GM12878 (cell line): ENCODE data around the gene CDCA8. TPM values are rescaled to one million over a fixed set of nuclear protein-coding genes. Genes with fewer than 3 reads are reported as not detected.

Experiments used
- ATAC-seq: fragments of 200-7000 bp; cut with Tn5 transposase; 3 replicates; pipeline ENCODE4 v1.9.1; 2020; ENCODE audit warnings: mild to moderate bottlenecking, moderate library complexity
- BruUV-seq: library from RNA; stranded (reverse); fragments of 400-500 nt; replicated peaks from 2 replicates; lab custom pipeline; 2021; lab: Mats Ljungman, UMichigan
- CTCF ChIA-PET: fragments of 300-600 bp; sonication (Branson Sonifier 250); formaldehyde crosslinking; extraction: SDS; loops from one replicate; lab custom pipeline; 2021; ENCODE audit warnings: inconsistent platforms; lab: Yijun Ruan, JAX
- POLR2A ChIA-PET: fragments of 350-600 bp; formaldehyde crosslinking; extraction: SDS; loops from one replicate; lab custom pipeline; 2021; ENCODE audit warnings: inconsistent platforms; lab: Charles Lee
- RAD21 ChIA-PET: fragments of 300-600 bp; sonication (Branson Sonifier 250); formaldehyde crosslinking; loops from one replicate; lab custom pipeline; 2023; ENCODE audit warnings: antibody characterized with exemption; ENCODE audit not compliant: unreplicated experiment; lab: Charles Lee
- SMC1A ChIA-PET: fragments of 300-600 bp; sonication (Branson Sonifier 250); formaldehyde crosslinking; loops from one replicate; lab custom pipeline; 2023; ENCODE audit not compliant: unreplicated experiment, uncharacterized antibody; lab: Charles Lee
- DNase-seq: peaks from one replicate; pipeline ENCODE4 v3.0.0-alpha.2; 2011; ENCODE audit warnings: low read depth, low spot score
- FAIRE-seq: peaks from 3 replicates; lab custom pipeline; 2011; peaks lifted over from hg19 to GRCh38; lab: Jason Lieb, UNC
- H2AFZ ChIP-seq: 2 replicates; pipeline ENCODE4 v1.6.0; 2011; ENCODE audit warnings: low read depth, low read length, control low read depth; ENCODE audit not compliant: control insufficient read depth
- H3K27ac ChIP-seq: 2 replicates; pipeline ENCODE4 v1.5.1; 2011; ENCODE audit warnings: control low read depth; ENCODE audit not compliant: control insufficient read depth, insufficient read depth
- H3K27me3 ChIP-seq, 2 experiments: replicated peaks in 1 of 2; 2 replicates each; pipeline versions ENCODE4 v1.6.0 to v1.6.1; 2011; ENCODE audit warnings: low read length in 1 of 2; ENCODE audit not compliant: control insufficient read depth in 2 of 2, insufficient read depth in 2 of 2
- H3K36me3 ChIP-seq, 2 experiments: 2 replicates each; pipeline ENCODE4 v1.5.1; 2011; ENCODE audit warnings: low read length in 1 of 2; ENCODE audit not compliant: control insufficient read depth in 2 of 2, insufficient read depth in 2 of 2
- H3K4me1 ChIP-seq: 2 replicates; pipeline ENCODE4 v1.6.1; 2011; ENCODE audit warnings: mild to moderate bottlenecking, low read length, moderate library complexity, mixed read lengths; ENCODE audit not compliant: control insufficient read depth, insufficient read depth
- H3K4me2 ChIP-seq: 2 replicates; pipeline ENCODE4 v1.6.0; 2011; ENCODE audit warnings: control low read depth; ENCODE audit not compliant: control insufficient read depth, insufficient read depth
- H3K4me3 ChIP-seq: fragments of 200-600 bp; sonication (generic); 2 replicates; pipeline ENCODE4 v1.5.1; 2016
- H3K79me2 ChIP-seq: 2 replicates; pipeline ENCODE4 v1.6.0; 2011; ENCODE audit warnings: low read length; ENCODE audit not compliant: control insufficient read depth, insufficient read depth
- H3K9ac ChIP-seq: 2 replicates; pipeline ENCODE4 v1.8.0; 2011; ENCODE audit warnings: low read length, control low read depth, mixed read lengths; ENCODE audit not compliant: control insufficient read depth, insufficient read depth
- H3K9me3 ChIP-seq: replicated peaks from 3 replicates; pipeline ENCODE4 v1.5.1; 2011; ENCODE audit warnings: mild to moderate bottlenecking, low read length; ENCODE audit not compliant: control insufficient read depth, insufficient read depth
- H4K20me1 ChIP-seq: 2 replicates; pipeline ENCODE4 v1.6.0; 2011; ENCODE audit not compliant: control insufficient read depth, insufficient read depth
- CBX3 ChIP-seq: fragments of 200-600 bp; sonication (generic); IDR thresholded peaks from 2 replicates; pipeline ENCODE4 v1.6.1; 2016; ENCODE audit warnings: low read depth, borderline replicate concordance
- CEBPB ChIP-seq, 2 experiments: fragments of 150-350 bp in 1 of 2; IDR thresholded peaks; 2 replicates each; pipeline ENCODE4 v1.6.1; 2012 to 2014; ENCODE audit warnings: low read depth in 2 of 2, low read length in 2 of 2, borderline replicate concordance in 1 of 2, inconsistent platforms in 1 of 2
- KLF5 ChIP-seq: fragments of 450-650 bp; IDR thresholded peaks from 2 replicates; pipeline ENCODE4 v1.6.1; 2014; ENCODE audit warnings: mild to moderate bottlenecking; ENCODE audit not compliant: partially characterized antibody
- LARP7 ChIP-seq: fragments of 450-650 bp; IDR thresholded peaks from 2 replicates; pipeline ENCODE4 v1.6.1; 2017; ENCODE audit warnings: mild to moderate bottlenecking
- NBN ChIP-seq: fragments of 450-650 bp; IDR thresholded peaks from 2 replicates; pipeline ENCODE4 v1.6.1; 2016
- NFYA ChIP-seq: IDR thresholded peaks from 2 replicates; pipeline ENCODE4 v1.6.1; 2011; ENCODE audit warnings: low read depth, mild to moderate bottlenecking, low read length, improper control_type of control experiment, borderline replicate concordance
- NR2C2 ChIP-seq: IDR thresholded peaks from 2 replicates; pipeline ENCODE4 v1.6.1; 2011; ENCODE audit warnings: borderline replicate concordance, low read depth; ENCODE audit not compliant: control insufficient read depth, insufficient read length
- RB1 ChIP-seq: fragments of 450-650 bp; formaldehyde crosslinking; IDR thresholded peaks from 2 replicates; pipeline ENCODE4 v1.6.1; 2017; ENCODE audit warnings: mild to moderate bottlenecking, borderline replicate concordance
- RELA ChIP-seq: fragments of 450-650 bp; IDR thresholded peaks from 2 replicates; pipeline ENCODE4 v1.8.0; 2014; ENCODE audit warnings: borderline replicate concordance; ENCODE audit not compliant: partially characterized antibody
- SIX5 ChIP-seq: IDR thresholded peaks from 2 replicates; pipeline ENCODE4 v1.6.1; 2011; ENCODE audit warnings: mild to moderate bottlenecking, low read depth, low read length, moderate library complexity; ENCODE audit not compliant: severe bottlenecking
- SUZ12 ChIP-seq: fragments of 200-600 bp; sonication (generic); IDR thresholded peaks from one replicate; pipeline ENCODE4 v1.6.1; 2018; ENCODE audit warnings: antibody characterized with exemption, mild to moderate bottlenecking; ENCODE audit not compliant: unreplicated experiment
- TCF12 ChIP-seq: IDR thresholded peaks from 2 replicates; pipeline ENCODE4 v1.6.1; 2011; ENCODE audit warnings: low read depth, mild to moderate bottlenecking, low read length
- TCF7 ChIP-seq: IDR thresholded peaks from 2 replicates; pipeline ENCODE4 v1.6.1; 2014; ENCODE audit warnings: antibody characterized with exemption, borderline replicate concordance
- WRNIP1 ChIP-seq: IDR thresholded peaks from 2 replicates; pipeline ENCODE4 v1.6.1; 2011; ENCODE audit warnings: low read depth, low read length, improper control_type of control experiment, borderline replicate concordance
- ZNF24 ChIP-seq: fragments of 450-650 bp; IDR thresholded peaks from 2 replicates; pipeline ENCODE4 v1.6.1; 2017; ENCODE audit warnings: antibody characterized with exemption, mild to moderate bottlenecking
- ZNF274 ChIP-seq: IDR thresholded peaks from one replicate; pipeline ENCODE4 v1.8.0; 2011; ENCODE audit not compliant: insufficient read length, insufficient read depth
- ZNF622 ChIP-seq: fragments of 450-650 bp; IDR thresholded peaks from 2 replicates; pipeline ENCODE4 v1.6.1; 2017; ENCODE audit warnings: mild to moderate bottlenecking, inconsistent platforms
- ZZZ3 ChIP-seq: IDR thresholded peaks from 2 replicates; pipeline ENCODE4 v1.6.1; 2011; ENCODE audit warnings: low read depth; ENCODE audit not compliant: control insufficient read depth, insufficient read length
- WGBS: methylation state at CpG from one replicate; pipeline ENCODE4 v1.1.6; 2016; ENCODE audit warnings: low lambda C conversion rate; ENCODE audit not compliant: insufficient replicate concordance, insufficient coverage; ENCODE audit errors: missing lambda C conversion rate; 5-methylcytosine and 5-hydroxymethylcytosine counted together
- in situ Hi-C: fragments of 300-500 bp; cut with MboI; formaldehyde crosslinking; loops from 9 replicates; pipeline ENCODE4 v1.14.3; 2018; ENCODE audit warnings: mixed read lengths
- intact Hi-C: fragments of 100-400 bp; cut with micrococcal nuclease; formaldehyde crosslinking; loops from one replicate; pipeline ENCODE4 v1.14.2; 2022; ENCODE audit not compliant: unreplicated experiment
- polyA plus RNA-seq, 11 experiments: library from polyadenylated mRNA; depleted of rRNA in 4 of 11; unstranded in 6 of 11; stranded (reverse) in 5 of 11; fragments of >200 nt; fragmentation: Nextera tagmentation in 4 of 11; fragmentation: Illumina TruSeq in 1 of 11; extraction: Ambion mirVana in 4 of 11; extraction: Trizol in 1 of 11; gene quantifications; 1 replicate in 1 of 11; 2 replicates in 10 of 11; pipeline versions ENCODE4 v1.2.1 to v1.2.3, GENCODE V29; 2011 to 2016; ENCODE audit warnings: inconsistent platforms in 2 of 11, missing spikeins in 2 of 11, low read depth in 1 of 11
- total RNA-seq, 4 experiments: library from RNA; depleted of rRNA in 3 of 4; stranded (reverse); fragments of >200 nt in 3 of 4; fragmentation: Illumina TruSeq in 1 of 4; extraction: Trizol in 1 of 4; gene quantifications; 2 replicates each; pipeline versions ENCODE4 v1.2.1 to v1.2.3, GENCODE V29; 2013 to 2021
- TF ChIP-seq, protein P1 (sequence below): fragments of 450-650 bp; IDR thresholded peaks from 2 replicates; pipeline ENCODE4 v1.6.1; 2017; ENCODE audit warnings: low read depth, mild to moderate bottlenecking, moderate library complexity

Gene CDCA8
- total and polyA plus RNA-seq, 10 of the 15 experiments (the other 5 are each of a cell fraction or from before 2014, with no cell fraction given), result 21.3 to 98.1 (median 61.4) TPM

GRCh38 chr1:37719572-37720195 lies 27.4 kb downstream of the CDCA8 start:
- Histone ChIP-seq H4K20me1 (no peaks in the 10 kb centered on the region), H3K4me2 (no peak overlapping the region), H3K4me3 (no peak overlapping the region), H3K79me2 (no peaks in the 10 kb centered on the region), H3K9ac (no peak overlapping the region), H3K9me3 (no peaks in the 10 kb centered on the region), H3K27me3 (no peaks in the 10 kb centered on the region), H2AFZ (no peak overlapping the region)
- POLR2A ChIA-PET, result no interaction called here
- 40% methylated on average over 13 of the region's 13 CpGs for WGBS
- no TSS peak for BruUV-seq
- SMC1A ChIA-PET, result interaction anchor here (1.3 kb wide), 1 partner anchor 20 kb away, joined by 3 read pairs; no protein-coding TSS in a partner anchor
- DNase-seq (no peak), ATAC-seq (no peak), FAIRE-seq (no peak)
- CTCF ChIA-PET, result no interaction called here
- intact Hi-C loops, result no loop called here
- TF ChIP-seq NBN, result no peak
- no peak for TF ChIP-seq CBX3
- no peak for TF ChIP-seq CEBPB (IDR thresholded peaks at IDR 0.05; ENCODE audit: borderline replicate concordance in 1 of 2, low read depth in 2 of 2, low read length in 2 of 2)
- no peak for TF ChIP-seq TCF12
- TF ChIP-seq KLF5, result no peak
- TF ChIP-seq ZZZ3, result no peak
- TF ChIP-seq WRNIP1, result no peak
- no peak for TF ChIP-seq ZNF274
- TF ChIP-seq, protein P1, sequence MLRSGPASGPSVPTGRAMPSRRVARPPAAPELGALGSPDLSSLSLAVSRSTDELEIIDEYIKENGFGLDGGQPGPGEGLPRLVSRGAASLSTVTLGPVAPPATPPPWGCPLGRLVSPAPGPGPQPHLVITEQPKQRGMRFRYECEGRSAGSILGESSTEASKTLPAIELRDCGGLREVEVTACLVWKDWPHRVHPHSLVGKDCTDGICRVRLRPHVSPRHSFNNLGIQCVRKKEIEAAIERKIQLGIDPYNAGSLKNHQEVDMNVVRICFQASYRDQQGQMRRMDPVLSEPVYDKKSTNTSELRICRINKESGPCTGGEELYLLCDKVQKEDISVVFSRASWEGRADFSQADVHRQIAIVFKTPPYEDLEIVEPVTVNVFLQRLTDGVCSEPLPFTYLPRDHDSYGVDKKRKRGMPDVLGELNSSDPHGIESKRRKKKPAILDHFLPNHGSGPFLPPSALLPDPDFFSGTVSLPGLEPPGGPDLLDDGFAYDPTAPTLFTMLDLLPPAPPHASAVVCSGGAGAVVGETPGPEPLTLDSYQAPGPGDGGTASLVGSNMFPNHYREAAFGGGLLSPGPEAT, result no peak
- TF ChIP-seq SUZ12, result no peak
- no peak for TF ChIP-seq NFYA
- no peak for TF ChIP-seq ZNF622
- TF ChIP-seq RELA, result no peak
- no peak for TF ChIP-seq TCF7
- TF ChIP-seq NR2C2, result no peak
- TF ChIP-seq RB1, result no peak
- TF ChIP-seq SIX5, result no peak
- no peak for TF ChIP-seq LARP7
- TF ChIP-seq ZNF24, result no peak
- TF ChIP-seq, all 136 proteins: peak for 0
- Histone ChIP-seq H3K27ac (no peak overlapping the region), H3K4me1 (no peaks in the 10 kb centered on the region), H3K36me3 (no peaks in the 10 kb centered on the region)
- in situ Hi-C loops, result no loop called here
- RAD21 ChIA-PET, result no interaction called here
